PFSK-1 (cell line): ENCODE data around the gene NAT16.

ENCODE experiments used
- POLR2AphosphoS5 ChIP-seq: IDR thresholded peaks from 2 replicates; pipeline ENCODE4 v1.6.1; 2012; ENCODE audit warnings: low read depth, mild to moderate bottlenecking, control low read depth, low read length, moderate library complexity
- SIN3A ChIP-seq: IDR thresholded peaks from 2 replicates; pipeline ENCODE4 v1.6.1; 2012; ENCODE audit warnings: mild to moderate bottlenecking, low read length, moderate library complexity, borderline replicate concordance; ENCODE audit not compliant: insufficient read depth
- TAF1 ChIP-seq: IDR thresholded peaks from 2 replicates; pipeline ENCODE4 v1.6.1; 2012; ENCODE audit warnings: low read length, control low read depth, borderline replicate concordance; ENCODE audit not compliant: insufficient read depth
- TF ChIP-seq, protein P1 (sequence below), 2 experiments: IDR thresholded peaks; 2 replicates each; pipeline versions ENCODE4 v1.6.1 to v1.8.0; 2011 to 2012; ENCODE audit warnings: low read depth in 2 of 2, low read length in 2 of 2, control low read depth in 1 of 2, inconsistent platforms in 1 of 2, mild to moderate bottlenecking in 1 of 2, moderate library complexity in 1 of 2; ENCODE audit not compliant: insufficient read depth in 1 of 2

DNA sequence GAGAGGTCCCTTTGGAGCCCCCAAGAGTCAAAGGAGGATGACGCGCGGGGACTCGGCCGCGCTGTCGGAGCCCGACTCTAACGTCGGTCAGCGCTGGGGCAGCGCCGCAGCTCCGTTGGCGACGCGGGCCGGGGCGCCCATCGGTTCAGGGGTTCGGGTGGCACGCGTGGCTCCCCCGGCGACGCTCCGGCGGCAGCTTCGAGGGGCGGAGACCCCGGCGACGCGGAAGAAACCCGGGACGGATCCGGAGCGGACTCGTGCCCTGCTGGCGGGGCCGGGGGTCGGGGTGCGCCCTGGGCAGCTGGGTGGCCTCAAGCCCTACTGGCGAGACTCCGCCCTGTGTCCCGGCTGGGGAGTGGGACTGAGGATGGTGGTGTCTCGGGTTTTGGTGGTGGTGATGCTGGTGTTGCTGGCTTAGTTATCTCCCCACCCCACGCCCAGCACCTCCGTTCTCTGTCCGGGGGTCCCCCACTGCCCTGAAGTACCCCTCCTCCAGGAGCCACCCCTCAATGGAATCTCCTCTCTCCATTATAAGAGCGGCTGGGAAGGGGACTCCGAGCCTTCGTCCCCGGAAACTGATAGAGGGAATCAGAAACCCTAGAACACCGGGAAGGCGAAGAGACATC is at the start of gene NAT16:
- TF ChIP-seq POLR2AphosphoS5: no peak
- TF ChIP-seq TAF1: no peak
- TF ChIP-seq SIN3A: no peak
- TF ChIP-seq, protein P1, sequence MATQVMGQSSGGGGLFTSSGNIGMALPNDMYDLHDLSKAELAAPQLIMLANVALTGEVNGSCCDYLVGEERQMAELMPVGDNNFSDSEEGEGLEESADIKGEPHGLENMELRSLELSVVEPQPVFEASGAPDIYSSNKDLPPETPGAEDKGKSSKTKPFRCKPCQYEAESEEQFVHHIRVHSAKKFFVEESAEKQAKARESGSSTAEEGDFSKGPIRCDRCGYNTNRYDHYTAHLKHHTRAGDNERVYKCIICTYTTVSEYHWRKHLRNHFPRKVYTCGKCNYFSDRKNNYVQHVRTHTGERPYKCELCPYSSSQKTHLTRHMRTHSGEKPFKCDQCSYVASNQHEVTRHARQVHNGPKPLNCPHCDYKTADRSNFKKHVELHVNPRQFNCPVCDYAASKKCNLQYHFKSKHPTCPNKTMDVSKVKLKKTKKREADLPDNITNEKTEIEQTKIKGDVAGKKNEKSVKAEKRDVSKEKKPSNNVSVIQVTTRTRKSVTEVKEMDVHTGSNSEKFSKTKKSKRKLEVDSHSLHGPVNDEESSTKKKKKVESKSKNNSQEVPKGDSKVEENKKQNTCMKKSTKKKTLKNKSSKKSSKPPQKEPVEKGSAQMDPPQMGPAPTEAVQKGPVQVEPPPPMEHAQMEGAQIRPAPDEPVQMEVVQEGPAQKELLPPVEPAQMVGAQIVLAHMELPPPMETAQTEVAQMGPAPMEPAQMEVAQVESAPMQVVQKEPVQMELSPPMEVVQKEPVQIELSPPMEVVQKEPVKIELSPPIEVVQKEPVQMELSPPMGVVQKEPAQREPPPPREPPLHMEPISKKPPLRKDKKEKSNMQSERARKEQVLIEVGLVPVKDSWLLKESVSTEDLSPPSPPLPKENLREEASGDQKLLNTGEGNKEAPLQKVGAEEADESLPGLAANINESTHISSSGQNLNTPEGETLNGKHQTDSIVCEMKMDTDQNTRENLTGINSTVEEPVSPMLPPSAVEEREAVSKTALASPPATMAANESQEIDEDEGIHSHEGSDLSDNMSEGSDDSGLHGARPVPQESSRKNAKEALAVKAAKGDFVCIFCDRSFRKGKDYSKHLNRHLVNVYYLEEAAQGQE (IDR thresholded peaks at IDR 0.05; ENCODE audit: insufficient read depth in 1 of 2, low read depth in 2 of 2, low read length in 2 of 2): no peak
